Peyer's patch (tissue), 4 donors: ENCODE results near the gene TRMT10C.

ENCODE experiments used
- CTCF ChIP-seq, 6 experiments: fragments of 450-650 bp in 4 of 6; fragments of 200-600 bp in 2 of 6; sonication (generic) in 1 of 6; IDR thresholded peaks; one replicate each; pipeline ENCODE4 v1.5.1; 2017 to 2019; ENCODE audit warnings: antibody characterized with exemption in 6 of 6, mild to moderate bottlenecking in 3 of 6, moderate library complexity in 1 of 6
- POLR2A ChIP-seq, 2 donors: fragments of 450-650 bp; IDR thresholded peaks; one replicate each; pipeline ENCODE4 v1.5.1; 2017; ENCODE audit warnings: antibody characterized with exemption in 2 of 2, mild to moderate bottlenecking in 2 of 2, moderate library complexity in 2 of 2

- peak in 1 of 2 donors; percentile 25 for TF ChIP-seq POLR2A (IDR thresholded peaks at IDR 0.05)
- TF ChIP-seq CTCF (IDR thresholded peaks at IDR 0.05): no peak
Measured at GRCh38 chr3:101512646-101513418, 48.8 kb upstream of the TRMT10C start, which contains the start of gene SENP7.
